Mucosa of descending colon (tissue), 3 donors: ENCODE data around the gene DEFB114. TPM values are rescaled to one million over a fixed set of nuclear protein-coding genes. Genes with fewer than 3 reads are reported as not detected.
"Not testable (repeated sequence)": the region's sequence is repeated elsewhere in the genome, so short reads cannot be mapped to it uniquely, and the experiment has no call there.

Experiments
- ATAC-seq: fragments of 200-7000 bp; cut with Tn5 transposase; one replicate; pipeline ENCODE4 v1.9.1; 2020; ENCODE audit warnings: mild to moderate bottlenecking, moderate library complexity
- DNase-seq, 3 donors: peaks; one replicate each; pipeline ENCODE4 v3.0.0-alpha.2; 2020
- H3K36me3 ChIP-seq: fragments of 200-600 bp; one replicate; pipeline ENCODE4 v1.8.0; 2021; ENCODE audit warnings: low read depth, mild to moderate bottlenecking
- H3K4me1 ChIP-seq: fragments of 200-600 bp; one replicate; pipeline ENCODE4 v1.8.0; 2021; ENCODE audit warnings: low read depth, mild to moderate bottlenecking
- H3K4me3 ChIP-seq: fragments of 200-600 bp; one replicate; pipeline ENCODE4 v1.8.0; 2021; ENCODE audit warnings: mild to moderate bottlenecking
- H3K9me3 ChIP-seq: fragments of 200-600 bp; one replicate; pipeline ENCODE4 v1.8.0; 2021; ENCODE audit warnings: mild to moderate bottlenecking
- intact Hi-C, 2 donors: fragments of 100-400 bp; cut with DNase I in 1 of 2; cut with micrococcal nuclease in 1 of 2; formaldehyde crosslinking; loops; one replicate each; pipeline versions ENCODE4 v1.11.0 to v1.11.1; 2022; cut with DNase I, micrococcal nuclease
- total RNA-seq, 3 donors: library from RNA; stranded (reverse); fragmentation: NEBNext Ultra II Directional in 2 of 3; extraction: Animal tissue kit (Norgen Biotek cat#: 25700) in 2 of 3; gene quantifications; one replicate each; pipeline versions ENCODE4 v1.2.1 to v1.2.4, GENCODE V29; 2021 to 2023
- TF ChIP-seq, protein P1 (sequence below): fragments of 200-600 bp; IDR thresholded peaks from one replicate; pipeline ENCODE4 v1.8.0; 2022; ENCODE audit warnings: antibody characterized with exemption, mild to moderate bottlenecking
- donor health status: DM: no; HTN: no; CAD: no; lungs with moderate emphysema.
- donor health status: DM: no; HTN: no; CAD: no.
- donor health status: DM: no; HTN: yes; CAD: no.

The DEFB114 gene
- total RNA-seq, 3 donors from 2014 or later: not detected

DNA sequence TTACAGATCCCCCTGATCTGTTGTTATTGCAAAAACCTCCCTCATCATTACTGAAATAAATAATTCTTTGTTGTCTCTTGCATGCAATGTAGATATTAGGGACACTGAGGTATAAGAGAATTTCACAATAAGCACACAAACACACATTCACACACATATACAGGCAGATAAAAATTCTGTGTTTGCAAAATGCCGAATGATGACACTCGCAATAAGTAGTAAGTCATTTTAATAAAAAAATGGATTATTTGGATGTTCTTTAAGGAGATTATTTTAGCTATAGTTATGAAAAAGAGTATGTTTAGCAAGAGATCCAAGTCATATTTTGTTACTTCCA, 13.6 kb downstream of the DEFB114 start:
- H3K36me3 ChIP-seq: no peaks in the 10 kb centered on the region
- no peaks in the 10 kb centered on the region for H3K9me3 ChIP-seq
- H3K4me3 ChIP-seq: no peak overlapping the region
- TF ChIP-seq, protein P1, sequence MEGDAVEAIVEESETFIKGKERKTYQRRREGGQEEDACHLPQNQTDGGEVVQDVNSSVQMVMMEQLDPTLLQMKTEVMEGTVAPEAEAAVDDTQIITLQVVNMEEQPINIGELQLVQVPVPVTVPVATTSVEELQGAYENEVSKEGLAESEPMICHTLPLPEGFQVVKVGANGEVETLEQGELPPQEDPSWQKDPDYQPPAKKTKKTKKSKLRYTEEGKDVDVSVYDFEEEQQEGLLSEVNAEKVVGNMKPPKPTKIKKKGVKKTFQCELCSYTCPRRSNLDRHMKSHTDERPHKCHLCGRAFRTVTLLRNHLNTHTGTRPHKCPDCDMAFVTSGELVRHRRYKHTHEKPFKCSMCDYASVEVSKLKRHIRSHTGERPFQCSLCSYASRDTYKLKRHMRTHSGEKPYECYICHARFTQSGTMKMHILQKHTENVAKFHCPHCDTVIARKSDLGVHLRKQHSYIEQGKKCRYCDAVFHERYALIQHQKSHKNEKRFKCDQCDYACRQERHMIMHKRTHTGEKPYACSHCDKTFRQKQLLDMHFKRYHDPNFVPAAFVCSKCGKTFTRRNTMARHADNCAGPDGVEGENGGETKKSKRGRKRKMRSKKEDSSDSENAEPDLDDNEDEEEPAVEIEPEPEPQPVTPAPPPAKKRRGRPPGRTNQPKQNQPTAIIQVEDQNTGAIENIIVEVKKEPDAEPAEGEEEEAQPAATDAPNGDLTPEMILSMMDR: no peak
- intact Hi-C loops: no loop called here
- ATAC-seq (no peak), DNase-seq (no peak)
- no peaks in the 10 kb centered on the region for H3K4me1 ChIP-seq

DNA sequence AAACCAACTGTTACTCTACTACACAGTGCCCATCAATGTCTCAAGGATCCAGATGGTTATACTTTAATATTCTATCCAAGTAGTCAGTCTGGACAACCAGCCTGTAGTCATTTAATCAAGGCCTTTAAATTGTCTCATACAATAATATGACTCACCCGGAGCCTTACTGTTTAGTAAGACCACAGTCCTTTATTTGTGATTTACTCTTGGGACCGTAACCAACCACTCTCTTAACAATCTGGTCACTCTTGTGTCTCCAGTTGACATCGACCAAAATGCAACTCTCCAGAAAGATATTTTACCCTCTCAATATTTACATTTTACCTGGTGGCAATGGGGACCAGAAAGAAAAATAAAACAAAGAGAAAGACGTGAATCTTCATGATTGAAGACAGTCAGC, 14.9 kb downstream of the DEFB114 start:
- Histone ChIP-seq H3K36me3 (no peaks in the 10 kb centered on the region), H3K4me1 (no peaks in the 10 kb centered on the region), H3K9me3 (no peaks in the 10 kb centered on the region), H3K4me3 (no peak overlapping the region)
- TF ChIP-seq, protein P1: no peak
- ATAC-seq: no peak
- DNase-seq: no peak
- intact Hi-C loops: no loop called here

DNA sequence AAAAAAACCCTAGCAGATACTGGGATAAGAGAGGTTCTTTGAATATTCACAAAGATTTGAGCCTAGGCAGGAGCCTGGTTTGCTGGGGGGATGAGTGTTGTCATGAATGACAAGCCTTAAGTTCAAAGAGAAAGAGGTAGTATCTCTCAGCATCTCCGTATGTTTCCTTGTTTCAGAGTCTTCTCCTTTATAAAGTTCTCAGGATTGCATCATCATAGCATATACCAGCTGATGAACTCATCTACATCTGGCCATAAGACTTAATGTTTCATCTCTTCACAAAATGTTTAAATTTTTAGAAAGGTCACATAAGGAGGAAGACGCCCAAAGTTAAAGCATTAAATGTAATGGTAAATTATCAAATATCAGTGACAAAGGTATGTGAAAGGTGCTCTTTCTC, 17.1 kb downstream of the DEFB114 start:
- H3K4me1 ChIP-seq: no peaks in the 10 kb centered on the region
- no peak for ATAC-seq
- H3K4me3 ChIP-seq: no peak overlapping the region
- no peak for DNase-seq
- H3K36me3 ChIP-seq: no peaks in the 10 kb centered on the region
- intact Hi-C loops: no loop called here
- TF ChIP-seq, protein P1: no peak
- no peaks in the 10 kb centered on the region for H3K9me3 ChIP-seq

DNA sequence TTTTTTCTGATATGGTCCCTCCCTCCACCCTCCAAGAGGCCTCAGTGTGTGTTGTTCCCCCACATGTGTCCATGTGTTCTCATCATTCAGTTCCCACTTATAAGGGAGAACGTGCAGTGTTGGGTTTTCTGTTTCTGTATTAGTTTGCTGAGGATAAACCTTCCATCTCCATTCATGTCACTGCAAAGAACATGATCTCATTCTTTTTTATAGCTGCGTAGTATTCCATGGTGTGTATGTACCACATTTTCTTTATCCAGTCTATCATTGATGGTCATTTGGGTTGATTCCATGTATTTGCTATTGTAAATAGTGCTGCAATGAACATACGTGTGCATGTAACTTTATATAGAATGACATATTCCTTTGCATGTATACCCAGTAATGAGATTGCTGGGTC, 19.9 kb downstream of the DEFB114 start:
- H3K9me3 ChIP-seq, intact Hi-C loops, ATAC-seq, H3K4me3 ChIP-seq, H3K36me3 ChIP-seq, DNase-seq, H3K4me1 ChIP-seq: not testable (repeated sequence)

DNA sequence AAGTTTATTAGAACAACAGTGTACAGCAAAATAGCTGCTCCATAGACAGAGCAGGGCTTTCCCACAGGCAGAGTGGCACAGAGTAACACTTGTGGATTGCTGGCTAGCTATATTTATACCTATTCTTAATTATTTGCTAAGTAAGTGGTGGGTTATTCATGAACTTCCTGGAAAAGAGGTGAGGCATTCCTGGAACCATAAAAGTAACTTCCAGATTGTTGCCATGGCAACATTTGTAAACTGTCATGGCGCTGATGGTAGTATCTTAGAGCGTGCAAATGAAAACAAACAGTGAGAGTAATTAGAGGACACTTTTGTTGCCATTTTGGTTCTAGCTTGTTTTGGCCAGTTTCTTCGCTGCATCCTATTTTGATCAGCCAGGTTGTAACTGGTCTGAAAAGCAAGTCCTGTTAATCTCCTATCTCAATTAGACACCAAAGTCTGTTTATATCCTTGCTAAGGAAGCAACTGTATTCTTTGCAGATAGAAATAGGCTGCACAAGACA, 23.9 kb downstream of the DEFB114 start:
- intact Hi-C loops: no loop called here
- Histone ChIP-seq H3K4me3 (no peak overlapping the region), H3K4me1 (no peaks in the 10 kb centered on the region), H3K9me3 (no peaks in the 10 kb centered on the region), H3K36me3 (no peaks in the 10 kb centered on the region)
- ATAC-seq (peak; percentile 90), DNase-seq (peak in 1 of 3 donors; percentile 17)
- TF ChIP-seq, protein P1: no peak

DNA sequence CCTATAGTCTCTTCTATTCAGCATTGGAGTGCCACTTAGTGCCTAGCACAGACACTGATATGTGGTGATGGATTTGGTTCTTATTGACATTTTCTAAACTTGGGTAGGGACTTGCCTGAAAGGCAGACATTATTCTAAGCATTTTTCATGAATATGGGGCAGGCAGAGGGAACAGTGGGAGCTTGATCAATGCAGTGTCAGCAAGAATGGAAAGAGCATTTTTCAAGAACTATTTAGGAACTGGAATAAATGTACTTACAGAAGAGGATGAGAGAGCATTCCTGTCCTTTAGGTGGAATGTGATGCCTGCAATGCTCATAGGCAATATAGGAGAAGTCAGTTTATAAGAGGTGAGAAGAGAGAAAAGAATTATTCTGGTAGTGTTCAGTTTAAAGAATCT, 26.2 kb downstream of the DEFB114 start:
- Histone ChIP-seq H3K9me3 (no peaks in the 10 kb centered on the region), H3K36me3 (no peaks in the 10 kb centered on the region), H3K4me1 (no peaks in the 10 kb centered on the region), H3K4me3 (no peak overlapping the region)
- intact Hi-C loops: no loop called here
- DNase-seq: no peak
- TF ChIP-seq, protein P1: no peak
- no peak for ATAC-seq
